Fibroblast of upper back skin (primary cell): ENCODE results near the gene FAM117B.

Source experiments
- DNase-seq: peaks from one replicate; pipeline ENCODE4 v3.0.0-alpha.2; 2013

FAM117B gene

GRCh38 chr2:202634556-202635427, at the start of gene FAM117B:
TSS of gene FAM117B (plus strand) at chr2:202634969. CDS start at chr2:202635188, 219 bp downstream.
- peak; percentile 96 for DNase-seq

- DNase-seq = peak; percentile 71
Measured at GRCh38 chr2:202588647-202589581, 45.9 kb upstream of the FAM117B start.

DNA sequence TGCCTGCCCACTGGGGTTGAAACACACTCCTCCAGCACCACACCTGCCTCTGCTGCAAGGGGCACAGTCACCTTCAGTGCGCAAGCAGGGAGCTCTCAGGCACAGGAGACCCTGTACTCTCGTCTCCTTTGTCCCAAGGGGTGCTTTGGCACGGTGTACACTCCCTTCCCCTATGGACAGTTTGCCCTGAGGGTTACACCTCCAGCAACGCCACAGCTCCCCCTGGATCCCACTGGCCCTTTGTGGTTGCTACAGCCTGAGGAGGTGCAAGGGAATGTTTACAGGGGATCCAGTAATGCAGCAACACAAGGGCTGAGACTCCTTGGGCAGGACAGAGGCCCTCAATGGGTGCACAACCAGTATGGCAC, 45.2 kb upstream of the FAM117B start:
- no peak for DNase-seq

- DNase-seq = no peak
Measured at GRCh38 chr2:202592566-202592965, 42.2 kb upstream of the FAM117B start.

DNA sequence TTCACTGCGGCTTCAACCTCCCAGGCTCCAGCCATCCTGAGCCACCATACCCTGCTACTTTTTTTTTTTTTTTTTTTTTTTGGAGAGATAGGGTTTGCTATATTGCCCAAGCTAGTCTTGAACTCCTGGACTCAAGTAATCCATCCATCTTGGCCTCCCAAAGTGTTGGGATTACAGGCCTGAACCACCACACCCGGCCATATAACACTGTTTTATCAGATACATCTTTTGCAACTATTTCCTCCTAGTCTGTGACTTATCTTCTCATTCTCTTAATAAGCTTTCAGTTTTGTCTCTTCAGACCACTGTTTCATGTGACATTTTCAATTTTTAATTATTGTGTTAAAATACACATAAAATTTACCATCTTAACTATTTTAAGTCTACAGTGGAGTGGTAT, 35.7 kb upstream of the FAM117B start:
- no peak for DNase-seq

- DNase-seq = no peak
Measured at GRCh38 chr2:202599911-202600310, 34.9 kb upstream of the FAM117B start.

DNA sequence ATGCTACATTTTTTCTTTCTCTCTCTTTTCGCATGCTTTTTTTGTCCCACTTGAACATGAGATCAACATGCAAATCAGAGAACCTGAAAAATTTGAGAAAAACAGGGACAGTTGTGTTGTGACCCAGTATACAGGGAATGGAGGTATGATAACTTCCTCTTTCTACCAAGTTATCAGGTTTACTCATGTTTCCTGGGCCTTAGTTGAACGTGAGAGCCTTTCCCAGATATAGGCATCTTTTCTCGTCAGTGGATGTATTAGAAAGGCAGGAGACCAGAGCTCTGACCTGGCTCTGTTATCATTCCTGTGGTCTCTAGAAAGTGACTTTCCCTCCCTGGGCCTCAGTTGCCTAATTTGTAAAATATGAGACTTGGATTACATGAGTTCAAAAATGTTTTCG, 30.1 kb upstream of the FAM117B start:
- no peak for DNase-seq

DNA sequence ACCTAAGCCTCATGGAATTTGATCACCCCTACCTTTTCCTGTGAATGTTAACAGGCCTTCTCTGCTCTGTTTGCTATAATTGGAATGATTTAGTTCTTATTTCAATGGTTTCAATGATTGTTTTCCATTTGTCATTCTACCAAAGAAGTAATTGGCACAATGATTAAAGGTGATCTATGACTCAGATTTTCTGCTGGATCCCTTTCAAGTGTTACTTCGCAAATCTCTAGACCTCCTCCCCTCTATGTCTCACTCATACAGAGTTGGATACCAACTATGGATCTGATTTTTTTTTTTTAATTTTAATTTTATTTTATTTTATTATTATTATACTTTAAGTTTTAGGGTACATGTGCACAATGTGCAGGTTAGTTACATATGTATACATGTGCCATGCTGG, 29.6 kb upstream of the FAM117B start:
- DNase-seq = no peak

- DNase-seq = no peak
Measured at GRCh38 chr2:202608142-202608852, 26.5 kb upstream of the FAM117B start.

DNA sequence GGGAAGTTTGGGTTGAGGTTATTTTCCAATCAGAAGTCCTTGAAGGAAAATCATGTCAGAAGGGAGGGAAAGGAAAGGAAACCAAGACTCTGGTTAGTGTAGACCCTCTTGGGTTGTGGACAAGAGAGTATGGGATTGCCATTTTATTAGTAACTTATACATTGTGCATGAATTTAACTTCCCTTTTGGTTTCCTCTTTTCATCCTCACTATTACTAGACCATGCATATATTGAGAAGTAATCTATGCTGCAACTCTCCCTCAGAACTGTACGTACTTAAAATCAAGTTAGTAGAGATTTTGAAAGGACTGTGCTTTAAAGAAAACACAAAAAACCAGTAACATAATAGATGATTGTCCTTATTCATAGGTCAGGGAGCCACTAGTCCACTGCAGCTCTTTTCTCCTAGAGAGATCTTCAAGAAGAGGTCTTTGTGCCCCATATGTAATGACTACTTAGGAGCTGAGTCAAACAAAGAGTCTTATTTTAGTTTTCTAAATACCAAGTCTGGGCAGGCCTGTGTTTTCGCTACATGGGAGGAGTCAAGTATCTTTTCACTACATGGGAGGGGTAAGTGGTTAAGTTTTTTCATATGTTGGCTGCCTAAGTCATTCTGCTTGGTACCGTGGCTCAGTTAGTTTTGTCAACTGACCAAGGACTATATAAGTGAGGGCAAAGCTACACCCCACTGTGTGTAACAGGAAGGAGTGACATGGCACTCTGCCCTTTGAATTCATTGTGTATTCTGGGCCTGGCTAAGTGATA, 25.2 kb upstream of the FAM117B start:
- DNase-seq = no peak

DNA sequence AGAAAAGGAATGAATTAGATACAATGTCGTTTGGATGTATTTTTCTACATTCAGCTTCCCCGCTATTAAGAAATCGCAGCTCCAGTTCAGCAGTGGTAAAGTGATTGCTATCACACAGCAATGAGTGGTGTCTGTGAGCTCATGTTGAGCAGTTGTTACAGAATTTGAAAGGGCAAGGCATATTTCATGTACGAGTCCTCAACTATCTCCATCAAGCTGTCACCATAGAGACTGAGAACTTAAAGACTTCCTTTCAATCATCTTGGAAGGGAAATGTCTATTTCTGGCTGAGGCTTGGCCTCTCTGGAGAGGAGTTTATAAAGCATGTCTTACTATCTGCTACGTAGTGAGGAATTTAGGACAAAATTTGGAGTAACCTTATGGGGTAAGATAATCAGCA, 24.4 kb upstream of the FAM117B start:
- peak; percentile 19 for DNase-seq

DNA sequence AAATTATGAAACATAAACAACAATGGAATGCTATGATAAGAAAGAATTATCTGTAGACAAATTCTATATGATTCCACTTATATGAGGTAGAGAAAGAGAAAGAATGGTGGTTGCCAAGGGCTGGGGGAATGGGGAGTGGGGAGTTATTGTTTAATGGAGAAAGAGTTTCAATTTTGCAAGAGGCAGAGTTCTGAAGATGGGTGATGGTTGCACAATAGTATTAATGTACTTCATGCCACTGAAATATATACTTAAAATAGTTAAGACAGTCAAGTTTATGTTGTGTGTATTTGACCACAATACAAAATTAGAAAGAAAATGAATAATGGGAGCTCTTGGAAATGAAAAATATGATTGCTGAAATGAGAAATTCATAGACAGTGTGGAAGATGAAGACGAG, 22.6 kb upstream of the FAM117B start:
- DNase-seq = no peak

GRCh38 chr2:202613479-202613878, 21.3 kb upstream of the FAM117B start:
- DNase-seq = no peak

- no peak for DNase-seq
Measured at GRCh38 chr2:202624133-202624532, 10.6 kb upstream of the FAM117B start.

DNA sequence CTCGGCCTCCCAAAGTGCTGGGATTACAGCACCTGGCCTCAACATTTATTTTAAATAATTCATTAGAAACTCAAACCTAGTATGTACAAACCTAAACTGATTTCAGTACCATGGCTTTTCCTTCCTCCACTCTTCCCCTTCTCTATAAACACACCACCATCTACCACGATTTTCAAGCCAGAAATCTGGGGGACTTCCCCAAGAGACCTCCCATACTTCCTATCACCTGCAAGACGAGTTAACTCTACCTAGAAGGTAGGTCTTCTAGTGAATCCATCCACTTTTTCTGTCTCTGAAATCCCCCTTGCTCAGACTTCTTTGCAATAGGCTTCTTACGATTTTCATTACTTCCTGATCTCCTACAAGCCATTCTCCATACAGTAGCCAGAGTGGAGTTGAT, 7.7 kb upstream of the FAM117B start:
- no peak for DNase-seq

DNA sequence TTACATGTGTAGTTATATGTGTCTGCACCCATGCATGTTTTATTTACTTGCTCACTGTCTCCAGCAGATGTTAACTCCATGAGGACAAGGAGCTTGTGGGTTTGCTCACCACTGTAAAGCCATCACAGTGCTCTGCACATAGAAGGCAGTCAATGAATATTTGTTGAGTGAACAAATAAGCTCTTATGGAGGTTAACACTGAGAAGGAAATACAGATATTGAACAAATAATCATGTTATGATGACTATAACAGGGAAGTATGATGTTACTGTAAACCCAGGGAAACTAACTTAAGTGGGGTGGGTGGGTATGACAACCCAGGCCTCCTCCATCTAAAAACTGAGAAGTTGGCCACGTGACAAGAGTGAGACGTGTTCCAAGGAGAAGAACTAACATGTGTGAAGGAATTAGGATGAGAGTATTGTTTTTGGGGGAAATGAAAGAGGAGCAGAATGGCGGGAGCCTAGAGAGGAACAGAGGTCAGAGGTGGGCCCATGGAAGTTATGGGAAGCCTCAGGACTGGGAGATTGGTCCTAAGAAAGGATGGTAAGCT, 6.0 kb upstream of the FAM117B start:
- DNase-seq = no peak

- peak; percentile 9 for DNase-seq
Measured at GRCh38 chr2:202632682-202633290, 2.0 kb upstream of the FAM117B start.

DNA sequence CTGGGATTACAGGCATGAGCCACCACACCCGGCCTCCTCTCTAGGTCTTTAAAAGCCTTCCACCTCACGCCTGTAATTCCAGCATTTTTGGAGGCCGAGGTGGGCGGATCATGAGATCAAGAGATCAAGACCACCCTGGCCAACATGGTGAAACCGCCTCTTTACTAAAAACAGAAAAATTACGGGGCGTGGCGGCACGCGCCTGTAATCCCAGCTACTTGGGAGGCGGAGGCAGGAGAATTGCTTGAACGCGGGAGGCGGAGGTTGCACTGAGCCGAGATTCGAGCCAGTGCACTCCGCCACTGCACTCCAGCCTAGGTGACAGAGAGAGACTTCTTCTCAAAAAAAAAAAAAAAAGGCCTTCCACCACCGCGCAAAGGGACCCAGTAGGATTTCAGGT, 1.3 kb upstream of the FAM117B start:
- DNase-seq = no peak

- DNase-seq = peak; percentile 52
Measured at GRCh38 chr2:202635428-202636212, 851 bp downstream of the FAM117B start.

- DNase-seq = no peak
Measured at GRCh38 chr2:202636213-202636513, 1.4 kb downstream of the FAM117B start.

DNA sequence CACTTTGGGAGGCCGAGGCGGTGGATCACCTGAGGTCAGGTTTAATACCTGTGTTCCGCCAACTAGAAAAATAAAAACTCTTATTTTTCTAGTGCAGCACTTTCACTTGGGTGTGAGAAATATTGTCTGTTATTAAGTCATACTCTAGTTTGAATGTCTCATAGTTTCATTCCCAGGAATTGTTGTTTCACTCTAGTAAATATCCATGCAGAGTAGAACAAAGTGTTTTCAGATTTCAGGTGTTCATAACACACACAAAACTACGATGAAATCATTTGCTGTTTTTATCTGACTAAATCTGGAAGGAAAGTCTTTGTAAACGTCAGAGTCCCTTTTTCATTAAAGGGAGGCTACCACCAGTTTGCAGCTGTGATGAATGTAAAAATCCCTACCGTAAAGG, 4.0 kb downstream of the FAM117B start:
- DNase-seq = no peak
